K562 (cell line): ENCODE measurements around the gene CCK. TPM values are rescaled to one million over a fixed set of nuclear protein-coding genes. Genes with fewer than 3 reads are reported as not detected.
A peak's percentile ranks its signal among the peaks of the same experiment; 100 is the strongest.

ENCODE experiments used
- BRCA1 ChIP-seq, 2 experiments: fragments of 450-650 bp in 1 of 2; sonication (generic) in 1 of 2; formaldehyde crosslinking in 1 of 2; IDR thresholded peaks; 2 replicates each; pipeline versions ENCODE4 v1.5.0 to v1.6.1; 2017 to 2020; ENCODE audit warnings: mild to moderate bottlenecking in 1 of 2, missing genetic modification reagents in 1 of 2
- BRD4 ChIP-seq: fragments of 200-600 bp; sonication (generic); IDR thresholded peaks from 2 replicates; pipeline ENCODE4 v1.6.1; 2017; ENCODE audit warnings: inconsistent platforms
- CC2D1A ChIP-seq: fragments of 450-650 bp; IDR thresholded peaks from 2 replicates; pipeline ENCODE4 v1.6.1; 2017; ENCODE audit warnings: mild to moderate bottlenecking
- CGGBP1 ChIP-seq: fragments of 250-450 bp; sonication (Bioruptor Pico); IDR thresholded peaks from 2 replicates; pipeline ENCODE4 v1.9.0; 2021; ENCODE audit warnings: mild to moderate bottlenecking
- CTCF ChIP-seq, 3 experiments: IDR thresholded peaks in 2 of 3; conservative IDR thresholded peaks in 1 of 3; 2 replicates each; pipeline ENCODE4 v1.5.1; 2011 to 2012; ENCODE audit warnings: low read length in 3 of 3, mild to moderate bottlenecking in 3 of 3, control low read depth in 2 of 3, improper control_type of control experiment in 1 of 3, inconsistent platforms in 1 of 3, low read depth in 1 of 3, mixed read lengths in 1 of 3, moderate library complexity in 1 of 3; ENCODE audit not compliant: insufficient read depth in 2 of 3
- EWSR1 ChIP-seq: fragments of 450-650 bp; IDR thresholded peaks from 2 replicates; pipeline ENCODE4 v1.6.1; 2018; ENCODE audit warnings: borderline replicate concordance, mild to moderate bottlenecking, low read depth, moderate library complexity; ENCODE audit not compliant: partially characterized antibody
- GMEB1 ChIP-seq: fragments of 250-450 bp; sonication (Bioruptor Pico); IDR thresholded peaks from 2 replicates; pipeline ENCODE4 v1.4.0; 2020; ENCODE audit warnings: mild to moderate bottlenecking
- GTF2F1 ChIP-seq: IDR thresholded peaks from 2 replicates; pipeline ENCODE4 v1.6.1; 2011; ENCODE audit warnings: low read depth, low read length, improper control_type of control experiment
- IRF1 ChIP-seq: sonication (generic); formaldehyde crosslinking; IDR thresholded peaks from 2 replicates; pipeline ENCODE4 v1.8.0; 2022; ENCODE audit warnings: missing genetic modification reagents, mild to moderate bottlenecking, borderline replicate concordance
- KLF13 ChIP-seq: fragments of 450-650 bp; IDR thresholded peaks from 2 replicates; pipeline ENCODE4 v1.6.1; 2016; ENCODE audit warnings: missing genetic modification characterization, low read depth, mild to moderate bottlenecking, missing compliant biosample characterization, moderate library complexity, borderline replicate concordance
- MCM2 ChIP-seq: fragments of 450-650 bp; IDR thresholded peaks from 2 replicates; pipeline ENCODE4 v1.6.1; 2017; ENCODE audit warnings: low read depth, mild to moderate bottlenecking
- MEIS2 ChIP-seq: fragments of 450-650 bp; IDR thresholded peaks from 2 replicates; pipeline ENCODE4 v1.6.1; 2014; ENCODE audit warnings: mild to moderate bottlenecking; ENCODE audit not compliant: partially characterized antibody
- NCOR1 ChIP-seq: fragments of 450-650 bp; IDR thresholded peaks from 2 replicates; pipeline ENCODE4 v1.6.1; 2016; ENCODE audit warnings: mild to moderate bottlenecking, moderate library complexity
- NRF1 ChIP-seq, 2 experiments: fragments of 450-650 bp; IDR thresholded peaks in 1 of 2; conservative IDR thresholded peaks in 1 of 2; 2 replicates each; pipeline ENCODE4 v1.6.1; 2014; ENCODE audit warnings: mild to moderate bottlenecking in 2 of 2
- SMAD1 ChIP-seq: fragments of 150-350 bp; IDR thresholded peaks from 2 replicates; pipeline ENCODE4 v1.6.1; 2014; ENCODE audit warnings: low read length, low read depth; ENCODE audit not compliant: partially characterized antibody
- SMC3 ChIP-seq: conservative IDR thresholded peaks from 2 replicates; pipeline ENCODE4 v1.6.1; 2011; ENCODE audit warnings: low read depth, low read length, improper control_type of control experiment; ENCODE audit not compliant: insufficient read depth
- STAG1 ChIP-seq: sonication (generic); formaldehyde crosslinking; IDR thresholded peaks from 2 replicates; pipeline ENCODE4 v1.5.0; 2020; ENCODE audit warnings: missing genetic modification reagents, borderline replicate concordance
- TRIM25 ChIP-seq: fragments of 450-650 bp; IDR thresholded peaks from 2 replicates; pipeline ENCODE4 v1.7.0; 2016; ENCODE audit warnings: borderline replicate concordance
- U2AF2 ChIP-seq: fragments of 200-400 bp; formaldehyde crosslinking; optimal IDR thresholded peaks from 2 replicates; pipeline ENCODE3; 2017; ENCODE audit warnings: low read depth, mild to moderate bottlenecking, low read length
- ZNF324 ChIP-seq: fragments of 250-450 bp; sonication (Bioruptor Pico); IDR thresholded peaks from 2 replicates; pipeline ENCODE4 v1.4.0; 2020; ENCODE audit warnings: mild to moderate bottlenecking
- ZNF696 ChIP-seq: fragments of 250-450 bp; sonication (Bioruptor Pico); conservative IDR thresholded peaks from 2 replicates; pipeline ENCODE4 v1.4.0; 2020; ENCODE audit warnings: mild to moderate bottlenecking, moderate library complexity
- ZNF717 ChIP-seq: fragments of 250-450 bp; sonication (Bioruptor Pico); IDR thresholded peaks from 2 replicates; pipeline ENCODE4 v1.5.0; 2021
- ZNF75A ChIP-seq: fragments of 450-650 bp; formaldehyde crosslinking; IDR thresholded peaks from 2 replicates; pipeline ENCODE4 v1.4.0; 2020; ENCODE audit warnings: mild to moderate bottlenecking
- polyA plus RNA-seq, 8 experiments: library from polyadenylated mRNA; depleted of rRNA in 4 of 8; stranded (reverse) in 5 of 8; unstranded in 3 of 8; fragments of >200 nt; fragmentation: Nextera tagmentation in 2 of 8; fragmentation: Illumina TruSeq in 1 of 8; extraction: Ambion mirVana in 2 of 8; extraction: Trizol in 1 of 8; gene quantifications; 2 replicates each; pipeline versions ENCODE4 v1.2.1 to v1.2.3, GENCODE V29; 2011 to 2014; ENCODE audit warnings: inconsistent platforms in 1 of 8, missing spikeins in 1 of 8
- total RNA-seq, 7 experiments: library from RNA; depleted of rRNA in 6 of 7; stranded (reverse); fragments of >200 nt in 6 of 7; fragmentation: Illumina TruSeq in 2 of 7; extraction: Trizol in 2 of 7; gene quantifications; 2 replicates each; pipeline versions ENCODE4 v1.2.1 to v1.2.3, GENCODE V29; 2011 to 2021; ENCODE audit warnings: low replicate concordance in 1 of 7

CCK gene
- total and polyA plus RNA-seq, 9 of the 15 experiments (the other 6 are each of a cell fraction or from before 2014, with no cell fraction given): not detected

- TF ChIP-seq TRIM25 (no peak), BRD4 (no peak), CTCF (IDR thresholded peaks at IDR 0.05 in 2 of 3, conservative IDR thresholded peaks at IDR 0.05 in 1 of 3; ENCODE audit: insufficient read depth in 2 of 3, low read depth in 1 of 3, low read length in 3 of 3) (peak; percentile 82 to 95 (median 87)), BRCA1 (IDR thresholded peaks at IDR 0.05) (no peak), BRCA1 (CRISPR knock-in tag; IDR thresholded peaks at IDR 0.05) (no peak), ZNF696 (CRISPR knock-in tag) (no peak), STAG1 (CRISPR knock-in tag) (peak; percentile 64; the same call in 1 of the 2 replicates), KLF13 (tag) (no peak), MEIS2 (no peak), ZNF75A (CRISPR knock-in tag) (no peak), ZNF717 (CRISPR knock-in tag) (no peak), CC2D1A (peak; percentile 38; the same call in 1 of the 2 replicates), GTF2F1 (no peak), MCM2 (no peak), GMEB1 (CRISPR knock-in tag) (no peak), SMAD1 (no peak), IRF1 (CRISPR knock-in tag) (no peak), EWSR1 (no peak), SMC3 (peak; percentile 71), CGGBP1 (no peak), ZNF324 (CRISPR knock-in tag) (no peak), U2AF2 (no peak), NRF1 (conservative IDR thresholded peaks at IDR 0.05 in 1 of 2, IDR thresholded peaks at IDR 0.05 in 1 of 2) (no peak), NCOR1 (no peak)
Observed at GRCh38 chr3:42247576-42248027, 18.4 kb downstream of the CCK start (continued).
